SIG-M5 treated with dmso at 0.1 percent for 504 hours (cell line): Measurements from ENCODE around the gene CFL2.

ENCODE experiments used
- DNase-seq: peaks from one replicate; lab custom pipeline; 2025; ENCODE audit not compliant: unreplicated experiment; lab: John Stamatoyannopoulos, UW

Gene CFL2

GRCh38 chr14:34678306-34678705, 36.1 kb downstream of the CFL2 start:
- DNase-seq: no peak

DNA sequence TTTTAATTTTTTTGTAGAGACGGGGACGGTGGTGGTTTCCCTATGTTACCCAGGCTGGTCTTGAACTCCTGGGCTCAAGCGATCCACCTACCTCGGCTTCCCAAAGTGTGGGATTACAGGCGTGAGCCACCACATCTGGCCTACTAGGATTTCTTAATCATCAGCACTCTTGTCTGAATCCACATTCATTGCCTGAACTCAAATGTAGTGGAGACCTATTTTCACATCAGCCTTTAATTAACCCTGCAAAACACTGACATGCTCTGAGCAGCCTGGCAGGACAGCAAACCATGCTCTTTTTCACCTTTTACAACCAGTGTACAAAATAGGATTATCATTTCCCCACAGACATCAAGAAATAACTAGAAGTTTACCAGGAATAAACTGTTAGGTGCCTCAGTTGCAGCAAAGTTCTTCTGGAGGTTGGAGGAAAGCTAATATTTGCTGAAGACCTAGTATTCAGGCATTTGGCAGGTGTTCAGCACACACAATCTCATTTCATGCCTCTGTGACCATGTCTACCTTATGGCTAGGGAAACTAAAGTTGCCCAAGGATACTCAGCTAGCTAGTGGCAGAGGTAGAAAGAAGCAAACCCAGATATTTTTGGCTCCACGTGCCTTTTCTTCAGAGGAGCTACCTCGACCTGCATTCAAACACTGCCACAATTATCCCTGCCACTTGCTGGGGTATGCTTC, 37.7 kb downstream of the CFL2 start:
- no peak for DNase-seq

DNA sequence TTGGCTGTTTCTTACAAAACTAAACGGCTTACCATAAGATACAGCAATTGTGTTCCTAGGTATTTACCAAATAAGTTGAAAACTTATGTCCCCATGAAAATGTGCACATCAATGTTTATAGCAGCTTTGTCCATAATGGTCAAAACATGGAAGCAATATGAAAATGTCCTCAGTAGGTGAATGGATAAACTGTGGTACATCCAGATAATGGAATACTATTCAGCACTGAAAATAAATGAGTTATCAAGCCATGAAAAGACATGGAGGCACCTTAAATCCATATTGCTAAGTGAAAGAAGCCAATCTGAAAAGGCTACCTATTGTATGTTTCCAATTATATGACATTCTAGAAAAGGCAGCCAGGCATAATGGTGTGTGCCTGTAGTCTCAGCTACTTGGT, 40.7 kb downstream of the CFL2 start:
- no peak for DNase-seq

- DNase-seq: no peak
Observed at GRCh38 chr14:34671716-34672115, 42.7 kb downstream of the CFL2 start.

DNA sequence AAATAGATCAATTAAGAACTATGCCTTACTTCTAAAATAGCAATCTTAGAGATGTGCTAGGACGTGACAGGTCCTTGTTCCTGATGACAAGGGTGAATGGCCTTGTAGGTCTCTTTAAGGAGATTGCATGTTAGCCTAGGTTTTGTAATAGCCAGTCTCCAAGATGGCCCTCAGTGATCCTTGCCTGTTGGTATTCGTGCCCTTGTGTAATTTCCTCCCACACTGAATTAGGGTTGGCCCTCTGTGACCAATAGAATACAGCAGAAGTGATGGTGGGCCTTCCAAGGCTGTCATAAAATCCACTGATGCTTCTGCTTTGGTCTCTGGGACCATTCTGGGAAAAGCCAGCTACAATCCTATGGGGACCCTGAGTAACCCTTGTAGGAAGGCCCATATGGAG, 46.3 kb downstream of the CFL2 start:
- DNase-seq: peak; percentile 11

DNA sequence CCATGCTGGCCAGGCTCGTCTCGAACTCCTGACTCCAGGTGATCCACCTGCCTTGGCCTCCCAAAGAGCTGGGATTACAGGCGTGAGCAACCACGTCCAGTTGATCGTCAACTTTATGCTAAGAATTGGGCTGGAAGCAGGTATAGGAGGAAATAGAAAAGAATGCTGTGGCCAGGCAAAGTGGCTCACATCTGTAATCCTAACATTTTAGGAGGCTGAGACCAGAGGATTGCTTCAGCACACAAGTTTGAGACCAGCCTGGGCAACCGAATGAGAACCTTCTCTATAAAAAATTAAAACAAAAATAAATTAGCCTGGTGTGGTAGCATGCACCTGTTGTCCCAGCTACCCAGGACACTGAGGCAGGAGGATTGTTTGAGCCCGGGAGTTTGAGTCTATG, 47.4 kb downstream of the CFL2 start:
- DNase-seq: no peak

- DNase-seq: no peak
Observed at GRCh38 chr14:34665785-34666435, 48.5 kb downstream of the CFL2 start.

DNA sequence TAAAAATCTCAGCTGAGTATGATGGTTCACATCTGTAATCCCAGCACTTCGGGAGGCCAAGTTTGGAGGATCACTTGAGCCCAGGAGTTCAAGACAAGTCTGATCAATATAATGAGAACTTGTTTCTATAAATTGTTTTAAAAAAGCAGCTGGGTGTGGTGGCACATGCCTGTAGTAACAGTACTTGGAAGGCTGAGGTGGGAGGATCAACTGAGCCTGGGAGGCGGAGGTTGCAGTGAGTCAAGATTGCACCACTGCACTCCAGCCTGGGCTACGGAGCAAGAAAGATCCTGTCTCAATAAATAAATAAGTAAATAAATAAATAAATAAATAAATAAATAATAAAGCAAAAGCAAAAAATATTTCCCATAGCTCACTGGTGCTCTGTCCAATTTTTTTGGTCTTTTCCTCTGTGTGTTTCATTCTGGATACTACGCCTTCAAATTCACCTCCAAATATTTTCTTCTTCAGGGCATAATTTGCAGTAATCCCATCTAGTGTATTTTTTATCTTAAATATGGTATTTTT, 51.8 kb downstream of the CFL2 start:
- no peak for DNase-seq

- no peak for DNase-seq
Observed at GRCh38 chr14:34660796-34661195, 53.6 kb downstream of the CFL2 start.
